ENCODE data around the gene CAMK4.

DNA sequence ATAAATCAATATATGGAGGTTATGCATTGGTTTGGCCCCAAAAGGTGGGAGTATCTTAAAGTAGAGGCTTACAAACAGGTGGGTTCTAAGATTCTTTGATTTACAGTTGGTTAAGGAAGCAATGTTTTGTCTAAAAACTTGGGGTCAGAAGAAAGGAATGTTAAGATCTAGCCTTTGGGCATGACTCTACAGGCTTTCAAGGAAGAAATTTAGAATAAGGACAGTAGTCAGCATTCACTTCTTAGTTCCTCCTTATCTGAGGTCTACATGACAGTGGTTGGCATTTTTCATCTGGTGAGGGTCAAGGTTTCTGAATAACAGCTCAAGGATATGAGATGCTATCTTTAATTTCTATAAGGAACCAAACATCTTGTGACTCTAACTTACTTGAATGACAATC, 122.8 kb downstream of the CAMK4 start:
- TF ChIP-seq, protein P1, sequence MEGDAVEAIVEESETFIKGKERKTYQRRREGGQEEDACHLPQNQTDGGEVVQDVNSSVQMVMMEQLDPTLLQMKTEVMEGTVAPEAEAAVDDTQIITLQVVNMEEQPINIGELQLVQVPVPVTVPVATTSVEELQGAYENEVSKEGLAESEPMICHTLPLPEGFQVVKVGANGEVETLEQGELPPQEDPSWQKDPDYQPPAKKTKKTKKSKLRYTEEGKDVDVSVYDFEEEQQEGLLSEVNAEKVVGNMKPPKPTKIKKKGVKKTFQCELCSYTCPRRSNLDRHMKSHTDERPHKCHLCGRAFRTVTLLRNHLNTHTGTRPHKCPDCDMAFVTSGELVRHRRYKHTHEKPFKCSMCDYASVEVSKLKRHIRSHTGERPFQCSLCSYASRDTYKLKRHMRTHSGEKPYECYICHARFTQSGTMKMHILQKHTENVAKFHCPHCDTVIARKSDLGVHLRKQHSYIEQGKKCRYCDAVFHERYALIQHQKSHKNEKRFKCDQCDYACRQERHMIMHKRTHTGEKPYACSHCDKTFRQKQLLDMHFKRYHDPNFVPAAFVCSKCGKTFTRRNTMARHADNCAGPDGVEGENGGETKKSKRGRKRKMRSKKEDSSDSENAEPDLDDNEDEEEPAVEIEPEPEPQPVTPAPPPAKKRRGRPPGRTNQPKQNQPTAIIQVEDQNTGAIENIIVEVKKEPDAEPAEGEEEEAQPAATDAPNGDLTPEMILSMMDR (IDR thresholded peaks at IDR 0.05), result no peak
- TF ChIP-seq POLR2A (IDR thresholded peaks at IDR 0.05), result no peak
